K562 (cell line): Measurements from ENCODE around the gene EMILIN1. TPM values are rescaled to one million over a fixed set of nuclear protein-coding genes. Genes with fewer than 3 reads are reported as not detected.

Experiments
- BRCA1 ChIP-seq, 2 experiments: fragments of 450-650 bp in 1 of 2; sonication (generic) in 1 of 2; formaldehyde crosslinking in 1 of 2; IDR thresholded peaks; 2 replicates each; pipeline versions ENCODE4 v1.5.0 to v1.6.1; 2017 to 2020; ENCODE audit warnings: mild to moderate bottlenecking in 1 of 2, missing genetic modification reagents in 1 of 2
- DACH1 ChIP-seq: fragments of 450-650 bp; IDR thresholded peaks from 2 replicates; pipeline ENCODE4 v1.6.1; 2018; ENCODE audit not compliant: partially characterized antibody
- GABPB2 ChIP-seq: fragments of 250-450 bp; sonication (Bioruptor Pico); conservative IDR thresholded peaks from 2 replicates; pipeline ENCODE4 v1.5.1; 2021; ENCODE audit warnings: mild to moderate bottlenecking
- HMG20B ChIP-seq: fragments of 250-450 bp; sonication (Bioruptor Pico); IDR thresholded peaks from 2 replicates; pipeline ENCODE4 v1.5.0; 2021; ENCODE audit warnings: mild to moderate bottlenecking
- NFATC3 ChIP-seq: fragments of 450-650 bp; IDR thresholded peaks from 2 replicates; pipeline ENCODE4 v1.6.1; 2017; ENCODE audit warnings: mild to moderate bottlenecking
- RBFOX2 ChIP-seq: fragments of 200-400 bp; formaldehyde crosslinking; IDR thresholded peaks from 2 replicates; pipeline ENCODE4 v1.6.1; 2017; ENCODE audit warnings: low read depth, mild to moderate bottlenecking, low read length, moderate library complexity
- RBM17 ChIP-seq: fragments of 200-400 bp; formaldehyde crosslinking; IDR thresholded peaks from 2 replicates; pipeline ENCODE4 v1.6.1; 2017; ENCODE audit warnings: low read depth, mild to moderate bottlenecking, low read length, borderline replicate concordance
- SRSF1 ChIP-seq: fragments of 200-400 bp; formaldehyde crosslinking; IDR thresholded peaks from 2 replicates; pipeline ENCODE4 v1.6.1; 2017; ENCODE audit warnings: mild to moderate bottlenecking, low read depth, low read length, moderate library complexity
- TFE3 ChIP-seq: fragments of 450-650 bp; formaldehyde crosslinking; IDR thresholded peaks from 2 replicates; pipeline ENCODE4 v1.4.0; 2020; ENCODE audit warnings: mild to moderate bottlenecking, mixed read lengths
- TOE1 ChIP-seq, 2 experiments: fragments of 450-650 bp in 1 of 2; sonication (generic) in 1 of 2; formaldehyde crosslinking in 1 of 2; IDR thresholded peaks; 2 replicates each; pipeline versions ENCODE4 v1.7.1 to v1.8.0; 2016 to 2022; ENCODE audit warnings: borderline replicate concordance in 2 of 2, mild to moderate bottlenecking in 2 of 2, antibody characterized with exemption in 1 of 2, inconsistent platforms in 1 of 2, low read depth in 1 of 2, missing genetic modification reagents in 1 of 2, moderate library complexity in 1 of 2
- ZFX ChIP-seq: sonication (generic); formaldehyde crosslinking; IDR thresholded peaks from 2 replicates; pipeline ENCODE4 v1.8.0; 2022; ENCODE audit warnings: mild to moderate bottlenecking, missing genetic modification reagents, moderate library complexity
- ZNF77 ChIP-seq: fragments of 250-450 bp; sonication (Bioruptor Pico); IDR thresholded peaks from 2 replicates; pipeline ENCODE4 v1.5.0; 2020
- polyA plus RNA-seq, 8 experiments: library from polyadenylated mRNA; depleted of rRNA in 4 of 8; stranded (reverse) in 5 of 8; unstranded in 3 of 8; fragments of >200 nt; fragmentation: Nextera tagmentation in 2 of 8; fragmentation: Illumina TruSeq in 1 of 8; extraction: Ambion mirVana in 2 of 8; extraction: Trizol in 1 of 8; gene quantifications; 2 replicates each; pipeline versions ENCODE4 v1.2.1 to v1.2.3, GENCODE V29; 2011 to 2014; ENCODE audit warnings: inconsistent platforms in 1 of 8, missing spikeins in 1 of 8
- total RNA-seq, 7 experiments: library from RNA; depleted of rRNA in 6 of 7; stranded (reverse); fragments of >200 nt in 6 of 7; fragmentation: Illumina TruSeq in 2 of 7; extraction: Trizol in 2 of 7; gene quantifications; 2 replicates each; pipeline versions ENCODE4 v1.2.1 to v1.2.3, GENCODE V29; 2011 to 2021; ENCODE audit warnings: low replicate concordance in 1 of 7

EMILIN1 gene
- total and polyA plus RNA-seq, 9 of the 15 experiments (the other 6 are each of a cell fraction or from before 2014, with no cell fraction given), result 0.04 to 2.7 (median 0.54) TPM; not detected in 2

GRCh38 chr2:27078267-27079194 lies at the start of gene EMILIN1 (continued):
- TF ChIP-seq HMG20B (no peak), GABPB2 (CRISPR knock-in tag) (no peak), TOE1 (IDR thresholded peaks at IDR 0.05; ENCODE audit: borderline replicate concordance) (no peak), TOE1 (CRISPR knock-in tag; IDR thresholded peaks at IDR 0.05; ENCODE audit: borderline replicate concordance, low read depth) (no peak), BRCA1 (IDR thresholded peaks at IDR 0.05) (no peak), BRCA1 (CRISPR knock-in tag; IDR thresholded peaks at IDR 0.05) (no peak), SRSF1 (no peak), RBFOX2 (peak; percentile 16; the same call in 1 of the 2 replicates), NFATC3 (no peak), DACH1 (no peak), TFE3 (CRISPR knock-in tag) (no peak), ZFX (no peak), ZNF77 (no peak), RBM17 (no peak)
